KMS-11 (cell line): ENCODE data around the gene GIGYF2.

Experiments
- H2AFZ ChIP-seq: fragments of 200-600 bp; sonication (generic); 2 replicates; pipeline ENCODE4 v1.6.1; 2016; ENCODE audit warnings: antibody characterized with exemption, mixed run types, low read depth
- H3K27ac ChIP-seq: fragments of 200-600 bp; sonication (generic); 2 replicates; pipeline ENCODE4 v1.6.1; 2016; ENCODE audit warnings: mild to moderate bottlenecking, mixed run types
- H3K27me3 ChIP-seq: fragments of 200-600 bp; sonication (generic); 2 replicates; pipeline ENCODE4 v1.6.1; 2017; ENCODE audit warnings: mild to moderate bottlenecking, low read depth, mixed run types, moderate library complexity; ENCODE audit not compliant: insufficient read depth
- H3K36me3 ChIP-seq: fragments of 200-600 bp; sonication (generic); 2 replicates; pipeline ENCODE4 v1.6.1; 2017; ENCODE audit warnings: mild to moderate bottlenecking, mixed run types; ENCODE audit not compliant: insufficient read depth
- H3K4me1 ChIP-seq: fragments of 200-600 bp; sonication (generic); 2 replicates; pipeline ENCODE4 v1.6.1; 2016; ENCODE audit warnings: mild to moderate bottlenecking, low read depth, mixed run types; ENCODE audit not compliant: poor library complexity, severe bottlenecking
- H3K4me2 ChIP-seq: fragments of 200-600 bp; sonication (generic); 2 replicates; pipeline ENCODE4 v1.7.0; 2016; ENCODE audit warnings: mild to moderate bottlenecking, mixed run types
- H3K4me3 ChIP-seq: fragments of 200-600 bp; sonication (generic); IDR thresholded peaks from 2 replicates; pipeline ENCODE4 v1.6.1; 2017; ENCODE audit warnings: low read depth, low read length, mixed read lengths; ENCODE audit not compliant: insufficient read depth
- H3K79me2 ChIP-seq: fragments of 200-600 bp; sonication (generic); 2 replicates; pipeline ENCODE4 v1.6.1; 2016; ENCODE audit warnings: low read depth, mixed run types; ENCODE audit not compliant: insufficient read depth
- H3K9ac ChIP-seq: fragments of 200-600 bp; sonication (generic); 2 replicates; pipeline ENCODE4 v1.6.1; 2016; ENCODE audit warnings: mild to moderate bottlenecking, mixed run types
- H4K20me1 ChIP-seq: fragments of 200-600 bp; sonication (generic); 2 replicates; pipeline ENCODE4 v1.6.1; 2016; ENCODE audit warnings: mild to moderate bottlenecking, mixed run types; ENCODE audit not compliant: insufficient read depth
- CTCF ChIP-seq: fragments of 200-600 bp; sonication (generic); conservative IDR thresholded peaks from 2 replicates; pipeline ENCODE4 v1.6.1; 2017; ENCODE audit warnings: low read depth, mild to moderate bottlenecking, antibody characterized with exemption, low read length, moderate library complexity, mixed read lengths

The GIGYF2 gene

DNA sequence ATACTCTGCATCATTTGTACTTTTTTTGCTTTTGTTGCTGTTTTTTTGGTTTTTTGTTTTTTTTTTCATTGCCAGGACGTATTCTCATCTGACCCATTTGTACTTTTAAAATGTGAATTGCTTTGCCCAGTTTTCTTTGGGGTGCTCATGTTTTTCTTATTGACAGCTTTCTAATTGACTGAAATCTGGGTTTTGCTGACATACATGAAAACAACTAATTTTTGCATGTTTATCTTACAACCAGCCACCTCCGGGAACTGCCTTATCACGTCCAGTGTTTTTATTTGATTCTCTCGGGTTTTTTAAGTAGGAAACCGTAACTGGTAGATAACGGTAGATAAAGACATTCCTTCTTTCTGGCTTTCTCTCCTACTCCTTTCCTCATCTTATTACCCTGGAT, 211.6 kb downstream of the GIGYF2 start:
- Histone ChIP-seq H3K4me1 (no peaks in the 10 kb centered on the region), H3K4me3 (no peak overlapping the region), H3K9ac (no peak overlapping the region), H3K27me3 (no peaks in the 10 kb centered on the region), H3K27ac (no peak overlapping the region), H4K20me1 (no peaks in the 10 kb centered on the region), H2AFZ (no peak overlapping the region), H3K79me2 (no peaks in the 10 kb centered on the region), H3K36me3 (no peaks in the 10 kb centered on the region), H3K4me2 (no peak overlapping the region)
- no peak for TF ChIP-seq CTCF
